ENCODE data around the gene RPN2.

GRCh38 chr20:37236462-37236861 lies 57.3 kb downstream of the RPN2 start:
- no peak for TF ChIP-seq CTCF (conservative IDR thresholded peaks at IDR 0.05; ENCODE audit: low read depth, low read length)
- TF ChIP-seq EZH2 (IDR thresholded peaks at IDR 0.05; ENCODE audit: borderline replicate concordance, low read depth, low read length, poor library complexity, severe bottlenecking) = no peak
